ENCODE results near the gene CDC42BPA.

DNA sequence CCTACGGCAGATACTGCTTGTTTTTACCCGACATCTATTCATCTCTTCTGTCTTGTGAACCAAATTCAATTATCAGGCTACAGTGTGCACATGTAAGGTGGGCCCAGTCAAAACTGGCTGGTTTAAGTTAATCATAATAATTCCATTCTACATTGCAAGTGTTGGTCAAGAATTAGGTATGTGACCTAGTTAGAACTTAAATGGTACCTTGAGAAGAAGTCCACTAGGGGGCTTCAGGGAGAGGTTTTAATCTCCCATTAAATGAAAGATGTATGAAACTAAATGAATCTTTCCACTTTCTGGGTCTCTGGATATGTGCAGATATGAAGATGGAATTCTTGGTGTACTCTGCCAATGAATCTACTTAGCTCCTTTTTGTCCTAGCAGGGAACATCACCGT lies 187.1 kb downstream of the CDC42BPA start:
- TF ChIP-seq CTCF (IDR thresholded peaks at IDR 0.05; ENCODE audit: control extremely low read depth in 1 of 3, insufficient read depth in 1 of 3, low read depth in 1 of 3, low read length in 3 of 3): peak in 1 of 3 experiments; percentile 39; a peak in 1 of 4 replicates
- TF ChIP-seq EZH2 (IDR thresholded peaks at IDR 0.05; ENCODE audit: low read depth, low read length, severe bottlenecking): no peak
- TF ChIP-seq POLR2A (IDR thresholded peaks at IDR 0.05; ENCODE audit: control extremely low read depth in 1 of 2, low read depth in 2 of 2, low read length in 2 of 2): no peak
- TF ChIP-seq HDAC6 (IDR thresholded peaks at IDR 0.05; ENCODE audit: low read depth, low read length): no peak
- no peak for TF ChIP-seq CTBP2 (IDR thresholded peaks at IDR 0.05; ENCODE audit: borderline replicate concordance, insufficient read depth, insufficient read length, low read length)
- TF ChIP-seq SP2 (IDR thresholded peaks at IDR 0.05; ENCODE audit: low read length): no peak
- no peak for TF ChIP-seq BCL11A (IDR thresholded peaks at IDR 0.05; ENCODE audit: low read depth in 2 of 2, low read length in 2 of 2)
- TF ChIP-seq CBX5 (IDR thresholded peaks at IDR 0.05; ENCODE audit: low read depth, low read length): no peak
- no peak for TF ChIP-seq EGR1 (IDR thresholded peaks at IDR 0.05; ENCODE audit: borderline replicate concordance, low read depth, low read length)
- TF ChIP-seq GABPA (IDR thresholded peaks at IDR 0.05; ENCODE audit: borderline replicate concordance, insufficient read depth, low read length): no peak
- TF ChIP-seq SP4 (IDR thresholded peaks at IDR 0.05; ENCODE audit: low read length): no peak
- TF ChIP-seq EP300 (IDR thresholded peaks at IDR 0.05; ENCODE audit: borderline replicate concordance in 1 of 2, low read depth in 2 of 2, low read length in 2 of 2): no peak

Measured in H1 (cell line).